DOHH2 (cell line): Measurements from ENCODE around the gene IGBP1.

ENCODE experiments used
- CTCF ChIP-seq: fragments of 200-600 bp; sonication (generic); IDR thresholded peaks from one replicate; pipeline ENCODE4 v1.5.1; 2014; ENCODE audit warnings: antibody characterized with exemption, mild to moderate bottlenecking, low read depth, low read length; ENCODE audit not compliant: poor library complexity, severe bottlenecking
- EZH2phosphoT487 ChIP-seq: fragments of 200-600 bp; sonication (generic); IDR thresholded peaks from 2 replicates; pipeline ENCODE4 v1.6.1; 2017; ENCODE audit warnings: borderline replicate concordance, mild to moderate bottlenecking, antibody characterized with exemption, low read length, moderate library complexity, mixed read lengths

DNA sequence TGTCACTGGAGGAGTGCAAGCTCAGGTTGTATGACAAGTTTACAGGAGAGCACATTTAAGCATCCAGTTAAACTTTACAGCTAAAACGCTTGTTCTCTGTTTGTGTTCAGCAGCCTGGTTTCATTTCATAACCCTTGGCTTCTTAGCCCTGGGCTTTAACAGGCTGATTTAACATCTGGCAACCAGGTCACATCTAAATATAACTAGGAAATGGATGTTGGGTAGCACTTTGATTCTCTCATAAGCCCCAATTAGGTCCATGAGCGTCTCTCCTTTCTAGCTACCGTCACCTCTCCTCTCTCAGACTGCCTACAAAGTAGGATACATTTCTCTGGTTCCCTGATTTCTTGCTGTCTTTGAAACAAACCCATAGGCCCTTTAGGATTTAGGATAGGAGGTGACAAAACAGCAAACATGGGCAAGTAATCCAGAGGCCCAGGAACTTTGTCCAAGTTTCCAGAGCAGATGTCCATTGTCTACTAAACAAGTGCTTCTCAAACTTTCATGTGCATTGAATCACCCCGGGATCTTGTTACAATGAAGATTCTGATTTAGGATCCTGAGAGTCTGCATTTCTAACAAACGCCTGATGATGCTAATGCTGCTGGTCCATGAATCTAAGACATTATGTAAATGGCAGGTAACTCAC, 48.5 kb upstream of the IGBP1 start:
- TF ChIP-seq CTCF = no peak
- TF ChIP-seq EZH2phosphoT487 = no peak
